HG02623 (cell line): Measurements from ENCODE around the gene CAP1.
"Not testable (repeated sequence)": the region's sequence is repeated elsewhere in the genome, so short reads cannot be mapped to it uniquely, and the experiment has no call there.

Source experiments
- ATAC-seq: cut with Tn5 transposase; IDR thresholded peaks from one replicate; pipeline ENCODE4 v1.9.1; 2021; ENCODE audit warnings: moderate library complexity; ENCODE audit not compliant: unreplicated experiment

CAP1 gene

DNA sequence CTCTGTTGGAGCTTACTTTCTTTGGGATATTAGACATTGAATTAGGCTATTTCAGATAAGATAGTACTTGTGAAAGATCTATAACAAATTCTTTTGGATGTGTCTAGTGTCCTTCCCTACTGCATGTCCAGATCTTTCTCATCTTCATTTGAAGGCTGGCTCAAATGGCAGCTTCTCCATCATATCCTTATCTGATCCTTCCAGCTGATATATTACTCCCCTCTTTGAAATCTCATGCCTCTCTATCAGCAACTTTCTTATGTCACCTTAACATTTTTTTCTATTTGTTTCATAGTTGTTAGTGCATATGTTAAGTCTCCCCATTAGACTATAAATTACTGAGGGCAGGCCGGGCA lies 17.5 kb downstream of the CAP1 start:
- ATAC-seq = no peak

- no peak for ATAC-seq
Observed at GRCh38 chr1:40058453-40059337, 18.2 kb downstream of the CAP1 start.

DNA sequence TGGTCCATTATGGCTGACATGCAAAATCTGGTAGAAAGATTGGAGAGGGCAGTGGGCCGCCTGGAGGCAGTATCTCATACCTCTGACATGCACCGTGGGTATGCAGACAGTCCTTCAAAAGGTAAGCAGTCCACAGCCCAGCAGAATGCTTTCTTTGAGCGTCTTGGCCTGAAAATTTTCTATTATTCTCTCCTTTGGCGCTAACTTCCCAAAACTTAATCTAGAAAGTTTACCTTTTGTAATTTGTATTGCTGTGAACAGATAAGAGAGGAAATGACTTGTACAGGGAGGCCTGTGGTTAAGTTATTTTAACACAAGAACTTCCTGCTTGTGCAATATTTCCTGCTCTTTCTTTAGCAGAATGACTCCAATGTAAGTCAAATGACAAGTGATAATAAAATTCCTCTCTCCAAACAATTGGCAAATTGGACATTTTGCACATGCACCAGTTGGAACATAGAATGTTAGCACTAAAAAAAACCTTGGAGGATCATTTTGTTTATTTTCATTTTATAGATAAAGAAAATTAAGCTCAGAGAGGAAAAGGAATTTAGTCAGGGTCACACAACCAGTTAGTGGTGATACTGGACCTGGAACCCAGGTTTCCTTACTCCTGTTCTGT lies 18.9 kb downstream of the CAP1 start:
- ATAC-seq = no peak

DNA sequence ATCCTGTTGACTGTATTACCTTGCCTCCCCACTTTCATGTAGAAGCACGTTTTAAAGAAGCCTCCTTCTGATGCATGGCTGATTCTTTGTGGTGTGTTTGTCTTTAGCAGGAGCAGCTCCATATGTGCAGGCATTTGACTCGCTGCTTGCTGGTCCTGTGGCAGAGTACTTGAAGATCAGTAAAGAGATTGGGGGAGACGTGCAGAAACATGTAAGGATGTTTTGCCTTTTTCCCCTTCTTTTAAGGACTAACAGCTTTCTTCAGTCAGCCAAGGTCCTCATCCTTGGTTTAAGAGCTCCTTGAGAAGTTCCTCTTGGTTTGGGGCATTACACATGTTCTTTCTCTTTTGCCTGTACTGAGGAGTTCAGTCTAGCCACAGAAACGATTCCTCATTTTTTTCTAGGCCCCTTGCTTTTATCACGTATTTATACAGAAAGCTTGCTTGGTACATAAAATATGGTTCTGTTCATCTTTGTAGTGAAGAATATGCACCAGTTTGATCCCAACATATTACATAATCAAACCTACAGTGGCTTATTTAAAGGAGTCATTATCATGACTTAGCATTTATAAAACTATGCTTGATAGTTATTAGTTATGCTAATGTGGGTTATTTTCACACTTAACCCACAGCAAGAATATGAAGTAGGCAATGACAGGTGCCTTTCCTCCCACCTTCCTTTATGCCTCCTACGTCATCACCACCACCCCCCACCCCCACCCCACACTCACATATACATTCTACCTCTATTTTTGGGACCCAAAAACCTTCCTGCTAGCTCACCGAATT lies 19.6 kb downstream of the CAP1 start:
- no peak for ATAC-seq

- peak; percentile 83 for ATAC-seq
Observed at GRCh38 chr1:40064797-40065499, 24.4 kb downstream of the CAP1 start.

DNA sequence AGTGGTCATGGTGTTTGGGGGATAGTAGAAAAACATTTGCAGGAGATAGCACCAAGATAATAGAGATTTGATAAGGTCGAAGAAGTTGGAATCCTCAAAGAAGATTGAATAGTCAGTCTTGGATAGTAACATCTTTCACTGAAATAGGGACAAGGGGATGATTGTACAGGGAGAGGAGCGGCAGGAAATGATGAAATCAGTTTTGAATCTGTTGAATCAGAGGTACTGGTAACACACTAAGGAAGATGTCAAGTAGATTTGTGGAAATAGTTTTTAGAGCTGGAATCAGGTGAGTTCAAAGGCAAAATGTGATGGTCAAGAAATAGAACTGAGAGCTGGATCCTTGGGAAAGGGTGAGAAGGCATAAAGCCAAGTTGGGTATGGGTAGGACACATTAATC lies 26.5 kb downstream of the CAP1 start:
- ATAC-seq = no peak

GRCh38 chr1:40067851-40068250 lies 27.3 kb downstream of the CAP1 start:
- no peak for ATAC-seq

- no peak for ATAC-seq
Observed at GRCh38 chr1:40072142-40072541, 31.6 kb downstream of the CAP1 start.

GRCh38 chr1:40073062-40073461 lies 32.5 kb downstream of the CAP1 start:
- ATAC-seq = no peak

- no peak for ATAC-seq
Observed at GRCh38 chr1:40075266-40075665, 34.7 kb downstream of the CAP1 start.

- ATAC-seq = no peak
Observed at GRCh38 chr1:40076895-40077312, 36.4 kb downstream of the CAP1 start.

- no peak for ATAC-seq
Observed at GRCh38 chr1:40078512-40079333, 38.2 kb downstream of the CAP1 start.

- ATAC-seq = no peak
Observed at GRCh38 chr1:40079774-40080400, 39.4 kb downstream of the CAP1 start.

DNA sequence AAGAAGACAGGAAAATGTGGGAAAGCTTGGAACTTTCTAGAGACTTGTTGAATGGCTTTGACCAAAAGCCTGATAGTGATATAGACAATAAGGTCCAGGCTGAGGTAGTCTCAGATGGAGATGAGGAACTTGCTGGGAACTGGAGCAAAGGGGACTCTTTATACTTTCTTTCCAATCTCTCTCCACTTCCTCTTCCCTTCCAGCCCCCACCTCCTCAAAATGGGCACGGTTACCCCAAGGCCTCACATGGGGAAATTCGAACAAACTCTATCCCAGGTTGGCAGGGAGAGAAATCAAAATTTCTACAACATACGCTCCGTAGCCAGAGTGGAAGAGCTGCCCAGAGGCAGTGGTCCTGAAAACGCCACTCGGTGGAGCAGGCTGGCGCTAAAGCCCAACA lies 41.3 kb downstream of the CAP1 start:
- ATAC-seq = no peak

- not testable (repeated sequence) for ATAC-seq
Observed at GRCh38 chr1:40084750-40085149, 44.2 kb downstream of the CAP1 start.

GRCh38 chr1:40090652-40091355 lies 50.3 kb downstream of the CAP1 start:
- no peak for ATAC-seq

DNA sequence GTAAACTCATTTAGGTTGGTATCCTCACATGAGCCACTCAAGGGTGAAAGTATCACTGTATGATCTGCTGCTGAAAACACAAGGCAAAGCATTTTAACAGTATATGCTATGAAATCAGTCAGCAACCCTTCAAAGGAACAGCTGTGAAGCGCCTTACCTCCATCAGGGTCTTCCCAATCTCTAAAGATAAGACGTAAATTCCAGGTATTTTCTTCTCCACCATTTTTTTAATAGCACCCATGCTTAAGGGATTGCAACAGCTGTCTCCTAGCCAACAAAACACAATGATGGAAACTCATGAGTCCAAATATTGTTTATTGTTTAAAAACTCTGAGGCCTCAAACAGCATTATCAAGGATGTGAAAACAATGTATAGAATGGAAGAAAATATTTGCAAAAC lies 51.7 kb downstream of the CAP1 start:
- no peak for ATAC-seq

- ATAC-seq = no peak
Observed at GRCh38 chr1:40092706-40093639, 52.4 kb downstream of the CAP1 start.
